GM18907 (cell line): ENCODE results near the gene ASB5.

ENCODE experiments used
- ATAC-seq: cut with Tn5 transposase; IDR thresholded peaks from one replicate; pipeline ENCODE4 v1.9.1; 2021; ENCODE audit warnings: mild to moderate bottlenecking, moderate library complexity; ENCODE audit not compliant: unreplicated experiment

ASB5 gene

DNA sequence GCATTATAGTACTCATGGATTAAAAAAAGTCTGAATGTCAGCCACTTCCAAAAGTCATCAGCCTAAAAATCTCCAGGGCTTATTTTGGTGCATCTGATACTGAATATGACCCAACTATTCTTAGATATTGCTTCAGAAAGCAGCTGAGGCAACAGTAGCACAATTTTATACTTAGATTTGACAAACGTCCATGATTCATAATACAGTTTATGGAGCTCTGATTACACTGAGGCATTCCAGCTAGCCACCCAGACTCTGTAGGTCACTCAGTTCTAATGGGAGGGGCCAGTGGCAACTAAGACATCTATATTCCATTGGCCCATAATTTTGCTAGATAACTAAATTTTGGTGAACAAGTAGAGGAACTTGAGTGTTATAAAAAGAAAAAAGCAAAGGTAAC, 84.0 kb downstream of the ASB5 start:
- ATAC-seq: no peak
